NCI-H2029 treated with DMSO at 0.1 percent for 48 hours (cell line): ENCODE data around the gene SVIL.

Experiments used
- DNase-seq: peaks from one replicate; lab custom pipeline; 2025; lab: John Stamatoyannopoulos, UW

SVIL gene

GRCh38 chr10:29634764-29635625, at the start of gene SVIL:
SVIL (minus strand) TSS chr10:29634971; CDS start chr10:29555058, 79,913 bp downstream.
- DNase-seq = peak; percentile 12

DNA sequence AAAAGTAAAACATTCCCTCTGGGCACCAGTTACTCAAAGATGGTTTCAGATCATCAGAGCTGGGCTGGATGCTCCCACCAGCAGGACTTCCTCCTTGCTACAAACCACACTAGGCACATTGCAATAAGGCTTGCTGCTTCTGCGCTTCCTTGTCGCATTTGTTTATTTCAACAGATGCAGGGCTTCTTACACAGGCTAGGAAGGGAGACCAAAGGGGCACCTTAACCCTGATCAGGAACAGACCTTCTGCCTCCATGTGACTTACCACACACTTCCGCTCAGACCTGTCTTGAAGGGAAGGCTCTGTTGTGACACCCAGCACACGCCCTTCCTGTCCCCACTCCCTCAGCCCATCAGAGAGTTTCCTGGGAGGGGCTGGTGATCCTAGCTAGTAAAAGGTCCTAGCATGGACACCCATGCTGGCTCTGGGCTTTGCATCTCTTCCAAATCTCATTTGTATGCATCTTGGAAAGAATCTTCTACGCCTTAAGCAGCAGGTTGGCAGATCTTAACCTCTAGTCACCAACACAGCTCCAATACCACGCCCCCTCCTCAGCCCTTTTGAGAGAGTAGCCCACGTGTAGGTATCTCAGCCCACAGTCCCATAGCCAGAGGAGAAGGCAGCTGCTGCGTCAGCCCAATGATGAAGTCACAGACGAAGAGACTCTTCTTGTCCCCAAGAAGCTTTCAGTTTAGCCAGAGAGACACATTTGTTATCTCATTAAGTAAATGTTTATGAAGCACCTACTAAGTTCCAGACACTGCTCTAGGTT, 47.1 kb upstream of the SVIL start:
- DNase-seq = no peak

DNA sequence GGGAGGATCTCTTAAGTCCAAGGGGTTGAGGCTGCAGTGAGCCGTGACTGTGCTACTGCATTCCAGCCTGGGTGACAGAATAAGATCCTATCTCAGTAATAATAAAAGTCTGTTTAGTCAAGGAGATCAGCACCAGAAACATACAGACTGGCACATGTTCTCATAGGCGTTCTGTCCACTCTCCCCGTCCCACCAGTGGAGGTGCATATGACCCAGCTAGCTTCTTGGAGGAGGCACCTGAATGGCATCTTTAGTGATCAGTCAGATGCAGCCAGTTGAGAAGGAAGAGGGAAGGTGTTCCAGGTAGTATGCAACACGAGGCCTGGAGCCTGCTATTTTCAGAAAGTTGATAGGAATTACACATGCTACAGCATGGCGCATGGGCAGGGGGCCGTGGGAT, 45.3 kb upstream of the SVIL start:
- no peak for DNase-seq

- no peak for DNase-seq
Observed at GRCh38 chr10:29676732-29677131, 42.0 kb upstream of the SVIL start.

GRCh38 chr10:29675984-29676383, 41.2 kb upstream of the SVIL start:
- no peak for DNase-seq

- no peak for DNase-seq
Observed at GRCh38 chr10:29671968-29672367, 37.2 kb upstream of the SVIL start.

- no peak for DNase-seq
Observed at GRCh38 chr10:29671228-29671780, 36.5 kb upstream of the SVIL start.

DNA sequence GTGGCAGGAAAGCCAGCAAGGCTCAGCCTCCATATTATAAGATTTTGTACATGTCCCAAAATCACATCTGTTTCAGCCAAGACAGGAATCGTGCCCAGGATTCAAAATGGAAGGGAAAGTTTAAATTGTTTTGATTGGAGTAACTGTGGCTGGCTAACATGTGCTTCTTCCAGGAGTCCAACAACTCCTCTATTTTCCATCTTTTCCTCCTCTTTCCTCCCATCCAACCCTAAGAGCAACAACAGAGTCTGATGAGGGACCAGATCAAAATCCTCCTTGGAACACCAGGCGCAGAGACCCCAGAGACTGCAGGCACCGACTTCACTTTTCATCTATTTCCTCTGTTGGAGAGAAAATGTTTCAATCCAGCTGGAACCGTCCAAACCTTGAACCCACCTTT, 36.0 kb upstream of the SVIL start:
- DNase-seq = no peak

- no peak for DNase-seq
Observed at GRCh38 chr10:29669149-29669548, 34.4 kb upstream of the SVIL start.

GRCh38 chr10:29668628-29669027, 33.9 kb upstream of the SVIL start:
- no peak for DNase-seq

DNA sequence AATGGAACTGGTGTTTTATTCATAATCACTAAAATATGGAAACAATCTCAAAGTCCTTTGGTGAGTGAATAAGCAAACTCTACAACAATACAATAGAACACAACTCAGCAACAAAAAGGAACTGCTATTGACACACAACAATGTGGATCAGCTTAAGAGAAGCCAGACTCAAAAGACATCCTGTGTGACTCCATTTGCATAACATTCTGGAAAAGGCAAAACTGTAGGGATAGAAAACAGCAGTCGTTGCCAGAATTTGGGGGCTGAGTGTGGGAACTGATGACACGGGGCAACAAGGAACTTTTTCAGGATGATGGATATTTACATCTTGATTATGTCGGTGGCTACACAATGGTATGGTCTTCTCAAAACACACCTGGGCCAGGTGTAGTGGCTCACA, 32.4 kb upstream of the SVIL start:
- DNase-seq = no peak

GRCh38 chr10:29666201-29666600, 31.4 kb upstream of the SVIL start:
- DNase-seq = no peak

DNA sequence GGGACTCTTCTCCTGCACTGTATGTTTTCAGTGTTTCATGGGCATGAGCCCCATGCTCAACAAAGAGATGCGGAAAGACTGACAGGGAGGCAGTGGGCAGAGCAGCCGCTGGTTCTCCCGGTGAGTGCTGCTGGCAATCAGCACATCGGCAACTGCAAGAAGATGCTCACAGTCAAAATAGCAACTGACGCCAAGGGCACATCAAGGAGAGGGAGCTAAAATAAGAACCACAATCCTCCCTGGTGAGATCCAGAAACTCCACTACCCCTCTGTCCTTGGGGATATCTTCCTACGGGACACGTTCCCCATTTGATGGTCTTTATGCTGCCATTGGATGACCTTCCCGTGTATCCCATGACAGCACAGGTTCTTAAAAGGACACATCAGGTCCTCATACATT, 28.9 kb upstream of the SVIL start:
- no peak for DNase-seq

DNA sequence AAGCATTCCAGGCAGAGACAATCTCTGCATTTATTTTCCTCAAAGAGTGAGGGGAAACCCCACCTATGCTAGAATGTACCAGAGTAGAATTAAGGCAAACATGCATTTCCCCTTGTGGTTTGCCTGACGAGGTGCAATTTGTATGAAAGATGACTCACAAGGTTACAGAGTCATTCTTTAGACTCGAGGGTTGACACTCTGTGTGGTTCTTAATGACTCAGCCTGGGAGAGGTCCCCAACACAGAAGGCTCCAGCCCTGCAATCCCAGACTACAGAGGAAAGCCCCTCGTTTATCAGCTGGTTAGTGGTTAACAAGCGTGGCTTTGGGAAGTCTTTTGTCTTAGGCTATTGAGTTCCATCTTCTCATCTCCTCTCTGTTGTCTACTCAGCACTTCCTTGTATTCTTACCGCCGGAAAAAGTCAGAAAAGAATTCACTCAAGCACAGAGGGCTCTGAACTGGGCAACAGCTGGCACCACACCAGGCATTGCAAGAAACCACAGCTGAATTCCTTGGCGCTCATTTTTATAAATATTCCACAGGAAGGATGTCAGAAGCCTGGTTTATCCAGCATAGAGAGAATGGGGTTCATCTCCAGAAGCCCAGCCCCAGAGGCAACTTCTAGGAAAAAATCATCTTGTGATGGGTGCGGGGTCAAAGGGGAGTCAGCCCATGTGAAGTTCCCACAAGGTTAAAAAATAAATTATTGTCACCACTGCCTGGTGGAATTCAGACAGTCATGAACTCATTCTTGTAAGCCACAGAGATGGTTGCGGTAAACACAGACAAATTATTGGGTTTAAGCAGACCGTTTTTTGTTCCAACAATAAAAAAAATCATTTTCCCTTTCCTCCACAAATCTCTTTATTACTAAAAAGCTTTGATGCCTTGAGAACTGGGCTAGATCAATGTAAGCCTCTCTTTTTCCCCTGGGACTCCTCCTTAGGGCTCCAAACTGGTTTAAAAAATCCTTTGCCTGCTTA, 24.5 kb upstream of the SVIL start:
- DNase-seq = no peak

GRCh38 chr10:29657719-29658274, 23.0 kb upstream of the SVIL start:
- DNase-seq = no peak

DNA sequence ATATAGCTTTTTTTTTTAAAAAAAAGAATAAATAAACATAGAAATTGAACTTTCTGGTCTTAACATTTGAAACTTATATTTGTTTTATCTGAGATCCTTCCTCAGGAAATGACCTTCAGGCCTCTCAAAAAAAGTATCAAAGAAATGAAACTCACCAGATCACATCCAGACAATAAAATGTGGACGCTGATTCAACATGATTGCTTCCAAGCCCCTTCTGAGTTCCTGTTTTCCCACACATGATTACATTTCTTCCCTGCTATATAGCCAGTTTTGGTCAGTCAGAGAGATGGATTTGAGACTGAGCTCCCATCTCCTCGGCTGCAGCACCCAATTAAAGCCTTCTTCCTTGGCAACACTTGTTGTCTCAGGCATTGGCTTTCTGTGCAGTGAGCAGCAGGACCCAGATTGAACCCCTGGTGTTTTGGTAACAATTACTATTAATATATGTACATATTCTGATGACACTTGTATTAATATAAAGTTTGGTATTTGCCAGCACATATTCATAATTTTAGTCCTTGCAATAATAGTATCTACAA, 21.8 kb upstream of the SVIL start:
- DNase-seq = no peak

GRCh38 chr10:29652192-29652591, 17.4 kb upstream of the SVIL start:
- DNase-seq = no peak

- no peak for DNase-seq
Observed at GRCh38 chr10:29651767-29652166, 17.0 kb upstream of the SVIL start.

DNA sequence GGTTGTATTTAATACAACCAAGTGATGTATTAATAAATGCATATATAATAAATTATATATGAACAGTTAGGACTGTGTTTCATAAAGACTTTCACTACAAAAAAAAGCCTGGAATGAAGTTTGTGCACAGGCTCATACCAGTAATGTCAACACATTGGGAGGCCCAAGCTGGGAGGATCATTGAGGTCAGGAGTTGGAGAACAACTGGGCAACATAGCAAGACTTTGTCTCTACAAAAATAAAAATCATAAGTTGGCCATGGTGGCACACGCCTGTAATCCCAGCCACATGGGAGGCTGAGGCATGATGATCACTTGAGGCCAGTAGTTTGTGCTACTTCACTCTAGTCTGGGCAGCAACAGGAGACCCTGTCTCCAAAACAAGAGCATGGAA, 15.8 kb upstream of the SVIL start:
- DNase-seq = no peak

GRCh38 chr10:29649561-29650551, 15.1 kb upstream of the SVIL start:
- no peak for DNase-seq
